ENCODE measurements around the gene ADAP1.

GRCh38 chr7:930975-931758 is 23.3 kb downstream of the ADAP1 start:
- TF ChIP-seq EZH2 (IDR thresholded peaks at IDR 0.05; ENCODE audit: borderline replicate concordance, low read depth, low read length, severe bottlenecking) (no peak), CTCF (IDR thresholded peaks at IDR 0.05; ENCODE audit: borderline replicate concordance, extremely low read depth, low read length, poor library complexity, severe bottlenecking) (no peak)

All from DND-41 (cell line).